Activated naive CD8-positive, alpha-beta T cell treated with anti-CD3 and anti-CD28 coated beads, Interleukin-2, amount 10 ng/mL, durations not matched to agents 7 days and 5 days (primary cell): ENCODE results near the gene CYB5A. TPM values are rescaled to one million over a fixed set of nuclear protein-coding genes. Genes with fewer than 3 reads are reported as not detected.

Source experiments
- ATAC-seq: fragments of 150-1000 bp; cut with Tn5 transposase; one replicate; pipeline ENCODE4 v1.10.0; 2021; ENCODE audit warnings: low read depth, moderate library complexity
- POLR2A ChIA-PET: fragments of 350-600 bp; sonication (Branson Sonifier 250); formaldehyde crosslinking; loops from one replicate; lab custom pipeline; 2021; ENCODE audit warnings: antibody characterized with exemption; lab: Charles Lee
- DNase-seq: peaks from one replicate; pipeline ENCODE4 v3.0.0; 2021
- H3K27ac Mint-ChIP-seq: one replicate; pipeline ENCODE4 v1.8.0; 2022; ENCODE audit warnings: mild to moderate bottlenecking, mixed read lengths
- H3K27me3 Mint-ChIP-seq: one replicate; pipeline ENCODE4 v1.8.0; 2022; ENCODE audit warnings: mild to moderate bottlenecking, moderate library complexity, mixed read lengths
- H3K36me3 Mint-ChIP-seq: one replicate; pipeline ENCODE4 v1.8.0; 2021; ENCODE audit warnings: mild to moderate bottlenecking, mixed read lengths
- H3K4me1 Mint-ChIP-seq: one replicate; pipeline ENCODE4 v1.8.0; 2021; ENCODE audit warnings: mixed read lengths
- H3K4me3 Mint-ChIP-seq: one replicate; pipeline ENCODE4 v1.8.0; 2022; ENCODE audit warnings: mild to moderate bottlenecking, moderate library complexity, mixed read lengths
- H3K9me3 Mint-ChIP-seq: one replicate; pipeline ENCODE4 v1.8.0; 2021; ENCODE audit warnings: mixed read lengths
- total RNA-seq, 2 experiments: library from RNA; stranded (reverse); gene quantifications; one replicate each; pipeline ENCODE4 v1.2.3, GENCODE V29; 2021

The CYB5A gene
- total RNA-seq, 2 experiments from 2014 or later = 30.9 to 31.0 TPM

- Mint-ChIP-seq H3K4me3 (no peak overlapping the region), H3K4me1 (no peaks in the 10 kb centered on the region), H3K27ac (no peak overlapping the region), H3K27me3 (no peaks in the 10 kb centered on the region), H3K9me3 (no peaks in the 10 kb centered on the region), H3K36me3 (no peaks in the 10 kb centered on the region)
- POLR2A ChIA-PET = no interaction called here
- ATAC-seq (no peak), DNase-seq (no peak)
These were observed 66.4 kb downstream of the CYB5A start for GRCh38 chr18:74225193-74225840.

GRCh38 chr18:74222710-74223494, 68.9 kb downstream of the CYB5A start:
- H3K9me3 Mint-ChIP-seq = no peaks in the 10 kb centered on the region
- no peaks in the 10 kb centered on the region for H3K4me1 Mint-ChIP-seq
- H3K27ac Mint-ChIP-seq = no peak overlapping the region
- ATAC-seq (no peak), DNase-seq (no peak)
- POLR2A ChIA-PET = no interaction called here
- H3K27me3 Mint-ChIP-seq = no peaks in the 10 kb centered on the region
- no peak overlapping the region for H3K4me3 Mint-ChIP-seq
- no peaks in the 10 kb centered on the region for H3K36me3 Mint-ChIP-seq

GRCh38 chr18:74221081-74221480, 70.7 kb downstream of the CYB5A start:
- Mint-ChIP-seq H3K36me3 (no peaks in the 10 kb centered on the region), H3K27ac (no peak overlapping the region), H3K9me3 (no peaks in the 10 kb centered on the region), H3K27me3 (peaks cover 6% of the 10 kb centered on the region), H3K4me1 (no peaks in the 10 kb centered on the region), H3K4me3 (no peak overlapping the region)
- POLR2A ChIA-PET = no interaction called here
- ATAC-seq = no peak
- DNase-seq = no peak

GRCh38 chr18:74219056-74219455, 72.7 kb downstream of the CYB5A start:
- peaks cover 6% of the 10 kb centered on the region for H3K27me3 Mint-ChIP-seq
- POLR2A ChIA-PET = no interaction called here
- DNase-seq (no peak), ATAC-seq (no peak)
- H3K27ac Mint-ChIP-seq = no peak overlapping the region
- H3K4me3 Mint-ChIP-seq = no peak overlapping the region
- H3K9me3 Mint-ChIP-seq = no peaks in the 10 kb centered on the region
- no peaks in the 10 kb centered on the region for H3K36me3 Mint-ChIP-seq
- H3K4me1 Mint-ChIP-seq = no peaks in the 10 kb centered on the region

DNA sequence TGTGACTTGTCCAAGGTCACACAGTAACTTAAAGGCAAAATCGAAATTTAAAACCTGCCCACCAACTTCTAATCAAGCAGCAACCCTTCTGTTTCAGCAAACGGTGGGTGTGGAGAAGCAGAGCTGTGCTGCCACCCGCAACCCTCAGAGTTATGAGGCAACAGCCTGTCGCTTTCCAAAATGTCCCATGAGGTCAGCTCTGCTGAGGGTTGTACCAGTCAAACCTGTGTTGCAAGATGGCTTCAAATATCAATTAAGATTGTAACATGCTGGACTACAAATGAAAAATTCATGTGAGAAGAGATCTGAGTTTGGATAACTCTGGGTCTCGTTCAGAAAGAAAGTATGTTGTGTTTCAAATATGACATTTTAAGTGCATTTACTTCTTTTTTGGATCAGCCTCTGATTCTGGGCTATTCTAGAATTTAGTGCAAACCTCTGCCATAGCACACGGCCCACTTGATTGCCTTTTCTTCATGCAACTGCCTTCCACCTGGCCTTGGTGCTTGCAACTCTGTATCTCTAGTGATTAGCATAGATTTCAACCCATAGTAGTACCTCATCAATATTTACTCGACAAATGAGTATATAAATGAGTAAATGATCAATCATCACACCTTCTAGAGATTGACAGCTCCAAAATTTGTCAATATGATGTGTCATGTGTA, 74.2 kb downstream of the CYB5A start:
- peaks cover 6% of the 10 kb centered on the region for H3K27me3 Mint-ChIP-seq
- H3K36me3 Mint-ChIP-seq = no peaks in the 10 kb centered on the region
- no peaks in the 10 kb centered on the region for H3K4me1 Mint-ChIP-seq
- ATAC-seq (no peak), DNase-seq (no peak)
- POLR2A ChIA-PET = no interaction called here
- H3K27ac Mint-ChIP-seq = no peak overlapping the region
- no peak overlapping the region for H3K4me3 Mint-ChIP-seq
- H3K9me3 Mint-ChIP-seq = no peaks in the 10 kb centered on the region

- no peaks in the 10 kb centered on the region for H3K9me3 Mint-ChIP-seq
These were observed 75.1 kb downstream of the CYB5A start for GRCh38 chr18:74216661-74217110.

DNA sequence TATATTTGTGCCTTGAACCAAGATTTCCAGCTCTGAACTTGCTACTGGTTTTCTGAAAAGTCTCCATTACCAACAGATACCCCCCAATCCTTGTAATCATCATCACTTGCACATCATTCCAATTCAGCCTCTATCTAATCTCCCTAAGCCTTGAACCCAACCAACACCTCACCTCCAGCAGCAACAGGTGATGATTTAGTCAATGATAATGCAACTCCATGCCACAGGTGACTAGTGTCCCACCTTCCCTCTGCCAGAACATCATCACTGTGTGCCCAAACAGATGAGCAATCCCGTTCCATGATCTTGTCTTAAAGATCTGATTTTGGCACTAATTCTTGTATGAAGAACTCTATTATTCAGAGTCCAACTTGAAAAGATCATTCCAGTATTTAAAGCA, 75.9 kb downstream of the CYB5A start:
- no peaks in the 10 kb centered on the region for H3K36me3 Mint-ChIP-seq
- POLR2A ChIA-PET = no interaction called here
- peaks cover 6% of the 10 kb centered on the region for H3K27me3 Mint-ChIP-seq

More at GRCh38 chr18:74216661-74217110, 75.1 kb downstream of the CYB5A start:
- Mint-ChIP-seq H3K27ac (no peak overlapping the region), H3K4me1 (no peaks in the 10 kb centered on the region), H3K4me3 (no peak overlapping the region), H3K36me3 (no peaks in the 10 kb centered on the region), H3K27me3 (peaks cover 6% of the 10 kb centered on the region)
- DNase-seq = no peak
- POLR2A ChIA-PET = no interaction called here
- no peak for ATAC-seq

DNA sequence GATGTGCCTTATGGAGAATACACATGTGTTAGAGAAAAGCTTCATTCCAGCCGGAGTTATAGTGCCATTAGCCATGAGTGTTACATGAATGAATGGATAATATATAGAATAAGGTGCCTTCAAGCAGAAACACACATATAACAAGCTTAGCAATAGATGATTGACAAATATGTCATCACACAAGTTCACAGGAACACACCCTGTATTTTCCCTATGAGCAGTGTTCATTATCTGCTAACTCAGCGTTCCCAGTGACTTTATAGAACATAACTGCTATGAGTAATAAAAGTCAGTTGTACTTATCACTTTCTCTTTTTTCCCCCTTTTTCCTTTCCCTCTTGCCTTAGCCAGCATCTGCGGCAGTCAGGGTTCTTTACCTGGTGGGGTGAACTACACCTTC, 78.3 kb downstream of the CYB5A start:
- Mint-ChIP-seq H3K27me3 (peaks cover 6% of the 10 kb centered on the region), H3K27ac (no peak overlapping the region), H3K4me1 (no peaks in the 10 kb centered on the region), H3K4me3 (no peak overlapping the region), H3K36me3 (no peaks in the 10 kb centered on the region), H3K9me3 (no peaks in the 10 kb centered on the region)
- POLR2A ChIA-PET = no interaction called here
- DNase-seq (no peak), ATAC-seq (no peak)

More for the DNA sequence above, 75.9 kb downstream of the CYB5A start:
- H3K9me3 Mint-ChIP-seq = no peaks in the 10 kb centered on the region
- no peak overlapping the region for H3K27ac Mint-ChIP-seq
- no peak for ATAC-seq
- no peaks in the 10 kb centered on the region for H3K4me1 Mint-ChIP-seq
- H3K4me3 Mint-ChIP-seq = no peak overlapping the region
- DNase-seq = no peak

GRCh38 chr18:74204526-74205152, 87.1 kb downstream of the CYB5A start:
- H3K27me3 Mint-ChIP-seq = no peaks in the 10 kb centered on the region
- DNase-seq (no peak), ATAC-seq (no peak)
- H3K36me3 Mint-ChIP-seq = no peaks in the 10 kb centered on the region
- POLR2A ChIA-PET = interaction anchor here (0.6 kb wide), 1 partner anchor 996 kb away, joined by 4 read pairs; no protein-coding TSS in a partner anchor
- H3K9me3 Mint-ChIP-seq = no peaks in the 10 kb centered on the region
- H3K27ac Mint-ChIP-seq = no peak overlapping the region
- H3K4me3 Mint-ChIP-seq = no peak overlapping the region
- H3K4me1 Mint-ChIP-seq = peaks cover 5% of the 10 kb centered on the region

DNA sequence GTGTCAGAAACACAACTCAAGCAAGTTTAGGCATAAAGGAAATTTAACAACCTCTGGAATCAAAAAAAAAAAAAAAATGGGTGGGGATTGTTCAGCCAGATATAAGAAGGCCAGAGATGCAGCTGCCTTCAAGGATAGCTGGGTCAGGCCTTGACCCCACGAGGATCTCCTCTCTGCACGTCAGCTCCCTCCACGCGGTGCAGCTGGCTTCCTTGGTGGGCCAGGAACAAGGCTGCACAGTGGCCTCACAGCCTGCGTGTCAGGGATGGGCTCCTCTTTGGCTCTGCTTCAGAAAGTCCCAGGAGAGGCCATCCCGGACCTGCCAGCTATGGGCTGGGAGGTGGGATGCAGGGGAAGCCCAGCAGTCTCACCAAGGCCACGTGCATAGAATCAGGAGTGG, 88.0 kb downstream of the CYB5A start:
- no peak overlapping the region for H3K27ac Mint-ChIP-seq
- no peaks in the 10 kb centered on the region for H3K36me3 Mint-ChIP-seq
- ATAC-seq (peak; percentile 26), DNase-seq (no peak)
- POLR2A ChIA-PET = no interaction called here
- no peak overlapping the region for H3K4me3 Mint-ChIP-seq
- H3K27me3 Mint-ChIP-seq = no peaks in the 10 kb centered on the region
- peaks cover 5% of the 10 kb centered on the region for H3K4me1 Mint-ChIP-seq
- H3K9me3 Mint-ChIP-seq = no peaks in the 10 kb centered on the region

Other genes with a start within 250 kb of the CYB5A start
- 1 to 10 TPM; 2.0 to 2.1 TPM for gene FBXO15, start 144.1 kb downstream of the CYB5A start, total RNA-seq
- 10 to 100 TPM; 27.3 to 30.8 TPM for gene TIMM21, start 143.4 kb downstream of the CYB5A start, total RNA-seq
- not detected for gene C18orf63, start 23.9 kb upstream of the CYB5A start, total RNA-seq
- gene DIPK1C, start 165.3 kb upstream of the CYB5A start, total RNA-seq = not detected
- 100 to 1,000 TPM; 147 to 148 TPM for gene CNDP2, start 204.4 kb upstream of the CYB5A start, total RNA-seq
- not detected for gene CNDP1, start 242.5 kb upstream of the CYB5A start, total RNA-seq